Osteoblast (primary cell): ENCODE measurements around the gene GTPBP1. TPM values are rescaled to one million over a fixed set of nuclear protein-coding genes. Genes with fewer than 3 reads are reported as not detected.

Source experiments
- DNase-seq: peaks from one replicate; pipeline ENCODE4 v3.0.0; 2011; ENCODE audit warnings: low spot score, mixed read lengths; ENCODE audit not compliant: insufficient read length; ENCODE audit errors: missing footprints
- H2AFZ ChIP-seq: 2 replicates; pipeline ENCODE4 v1.6.0; 2011; ENCODE audit warnings: mild to moderate bottlenecking, low read length
- H3K27ac ChIP-seq: 2 replicates; pipeline ENCODE4 v1.5.1; 2011; ENCODE audit warnings: mild to moderate bottlenecking, low read depth, low read length, moderate library complexity
- H3K27me3 ChIP-seq: 2 replicates; pipeline ENCODE4 v1.6.0; 2012; ENCODE audit warnings: mild to moderate bottlenecking, control low read depth, inconsistent platforms, low read length, moderate library complexity; ENCODE audit not compliant: insufficient read depth
- H3K36me3 ChIP-seq: 2 replicates; pipeline ENCODE4 v1.5.1; 2011; ENCODE audit warnings: mild to moderate bottlenecking, low read length, control low read depth, moderate library complexity; ENCODE audit not compliant: insufficient read depth
- H3K4me1 ChIP-seq: 2 replicates; pipeline ENCODE4 v1.5.1; 2011; ENCODE audit warnings: mild to moderate bottlenecking, low read length, control low read depth, moderate library complexity; ENCODE audit not compliant: insufficient read depth
- H3K4me2 ChIP-seq: 2 replicates; pipeline ENCODE4 v1.6.0; 2011; ENCODE audit warnings: mild to moderate bottlenecking, low read length; ENCODE audit not compliant: insufficient read depth
- H3K4me3 ChIP-seq: fragments of 200-600 bp; sonication (generic); 3 replicates; pipeline ENCODE4 v1.5.1; 2012; ENCODE audit warnings: mild to moderate bottlenecking, low read length, inconsistent platforms; ENCODE audit not compliant: insufficient read depth
- H3K79me2 ChIP-seq: 2 replicates; pipeline ENCODE4 v1.6.0; 2012; ENCODE audit warnings: mild to moderate bottlenecking, low read length, control low read depth, inconsistent platforms; ENCODE audit not compliant: insufficient read depth
- H3K9me3 ChIP-seq: 2 replicates; pipeline ENCODE4 v1.5.1; 2011; ENCODE audit warnings: low read depth, low read length, control low read depth
- H4K20me1 ChIP-seq: 2 replicates; pipeline ENCODE4 v1.6.0; 2012; ENCODE audit warnings: mild to moderate bottlenecking, low read length, control low read depth; ENCODE audit not compliant: insufficient read depth
- total RNA-seq: library from RNA; depleted of rRNA; stranded (reverse); fragments of >200 nt; gene quantifications from 2 replicates; pipeline ENCODE4 v1.2.3, GENCODE V29; 2012
- TF ChIP-seq, protein P1 (sequence below): IDR thresholded peaks from 2 replicates; pipeline ENCODE4 v1.5.1; 2011; ENCODE audit warnings: mild to moderate bottlenecking, low read depth, low read length, moderate library complexity; ENCODE audit errors: extremely low read depth

The GTPBP1 gene
- total RNA-seq, 1 donor = 34.7 TPM

DNA sequence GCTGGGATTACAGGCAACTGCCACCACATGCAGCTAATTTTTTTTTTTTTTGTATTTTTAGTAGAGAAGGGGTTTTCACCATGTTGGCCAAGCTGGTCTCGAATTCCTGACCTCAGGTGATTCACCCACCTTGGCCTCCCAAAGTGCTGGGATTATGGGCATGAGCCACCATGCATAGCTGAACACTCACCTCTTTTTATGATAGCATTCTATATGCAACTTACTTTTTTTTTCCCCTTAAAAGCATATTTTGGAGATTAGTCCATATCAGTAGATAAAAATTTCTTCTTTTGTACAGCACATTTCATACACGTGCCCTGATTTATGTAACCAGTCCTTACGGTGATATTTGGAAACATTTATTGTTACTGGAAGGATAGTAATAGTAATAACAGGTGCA is 14.6 kb downstream of the GTPBP1 start:
- no peak for DNase-seq
- peaks cover 61% of the 10 kb centered on the region for H3K36me3 ChIP-seq
- H3K4me3 ChIP-seq = no peak overlapping the region
- no peak overlapping the region for H3K4me2 ChIP-seq
- no peaks in the 10 kb centered on the region for H3K9me3 ChIP-seq
- TF ChIP-seq, protein P1, sequence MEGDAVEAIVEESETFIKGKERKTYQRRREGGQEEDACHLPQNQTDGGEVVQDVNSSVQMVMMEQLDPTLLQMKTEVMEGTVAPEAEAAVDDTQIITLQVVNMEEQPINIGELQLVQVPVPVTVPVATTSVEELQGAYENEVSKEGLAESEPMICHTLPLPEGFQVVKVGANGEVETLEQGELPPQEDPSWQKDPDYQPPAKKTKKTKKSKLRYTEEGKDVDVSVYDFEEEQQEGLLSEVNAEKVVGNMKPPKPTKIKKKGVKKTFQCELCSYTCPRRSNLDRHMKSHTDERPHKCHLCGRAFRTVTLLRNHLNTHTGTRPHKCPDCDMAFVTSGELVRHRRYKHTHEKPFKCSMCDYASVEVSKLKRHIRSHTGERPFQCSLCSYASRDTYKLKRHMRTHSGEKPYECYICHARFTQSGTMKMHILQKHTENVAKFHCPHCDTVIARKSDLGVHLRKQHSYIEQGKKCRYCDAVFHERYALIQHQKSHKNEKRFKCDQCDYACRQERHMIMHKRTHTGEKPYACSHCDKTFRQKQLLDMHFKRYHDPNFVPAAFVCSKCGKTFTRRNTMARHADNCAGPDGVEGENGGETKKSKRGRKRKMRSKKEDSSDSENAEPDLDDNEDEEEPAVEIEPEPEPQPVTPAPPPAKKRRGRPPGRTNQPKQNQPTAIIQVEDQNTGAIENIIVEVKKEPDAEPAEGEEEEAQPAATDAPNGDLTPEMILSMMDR = no peak
- H2AFZ ChIP-seq = no peak overlapping the region
- peaks cover 36% of the 10 kb centered on the region for H3K79me2 ChIP-seq
- H3K27me3 ChIP-seq = no peaks in the 10 kb centered on the region
- H4K20me1 ChIP-seq = peaks cover 16% of the 10 kb centered on the region
- H3K27ac ChIP-seq = no peak overlapping the region
- peaks cover 13% of the 10 kb centered on the region for H3K4me1 ChIP-seq

DNA sequence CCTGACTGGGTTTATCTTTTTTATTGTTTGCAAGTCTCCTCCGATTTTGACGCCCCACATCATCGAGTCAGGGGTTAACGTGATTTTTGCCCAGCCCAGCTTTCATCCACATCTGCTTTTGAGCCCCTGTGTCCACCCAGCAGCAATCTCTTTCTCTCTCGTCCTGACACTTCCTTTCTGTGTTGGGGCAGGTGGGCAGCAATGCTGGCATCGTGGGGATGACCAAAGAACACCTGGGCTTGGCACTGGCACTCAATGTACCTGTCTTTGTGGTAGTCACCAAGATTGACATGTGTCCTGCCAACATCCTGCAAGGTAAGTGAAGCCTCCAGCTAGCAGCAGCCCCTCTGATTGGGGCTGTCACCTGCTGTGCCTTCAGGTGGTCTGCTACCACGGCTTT is 15.8 kb downstream of the GTPBP1 start:
- Histone ChIP-seq H2AFZ (no peak overlapping the region), H4K20me1 (peaks cover 15% of the 10 kb centered on the region), H3K27me3 (no peaks in the 10 kb centered on the region), H3K4me1 (peaks cover 13% of the 10 kb centered on the region), H3K27ac (no peak overlapping the region), H3K9me3 (no peaks in the 10 kb centered on the region), H3K4me2 (no peak overlapping the region), H3K79me2 (peaks cover 24% of the 10 kb centered on the region), H3K36me3 (peaks cover 67% of the 10 kb centered on the region), H3K4me3 (no peak overlapping the region)
- TF ChIP-seq, protein P1 = no peak
- no peak for DNase-seq

- TF ChIP-seq, protein P1 = no peak
- Histone ChIP-seq H3K36me3 (peaks cover 86% of the 10 kb centered on the region), H3K27me3 (no peaks in the 10 kb centered on the region), H2AFZ (no peak overlapping the region), H3K4me3 (no peak overlapping the region), H3K4me1 (no peaks in the 10 kb centered on the region), H3K4me2 (no peak overlapping the region), H4K20me1 (peaks cover 15% of the 10 kb centered on the region), H3K79me2 (peaks cover 13% of the 10 kb centered on the region), H3K9me3 (no peaks in the 10 kb centered on the region), H3K27ac (no peak overlapping the region)
- DNase-seq = no peak
Observed at GRCh38 chr22:38724176-38724575, 18.4 kb downstream of the GTPBP1 start.

DNA sequence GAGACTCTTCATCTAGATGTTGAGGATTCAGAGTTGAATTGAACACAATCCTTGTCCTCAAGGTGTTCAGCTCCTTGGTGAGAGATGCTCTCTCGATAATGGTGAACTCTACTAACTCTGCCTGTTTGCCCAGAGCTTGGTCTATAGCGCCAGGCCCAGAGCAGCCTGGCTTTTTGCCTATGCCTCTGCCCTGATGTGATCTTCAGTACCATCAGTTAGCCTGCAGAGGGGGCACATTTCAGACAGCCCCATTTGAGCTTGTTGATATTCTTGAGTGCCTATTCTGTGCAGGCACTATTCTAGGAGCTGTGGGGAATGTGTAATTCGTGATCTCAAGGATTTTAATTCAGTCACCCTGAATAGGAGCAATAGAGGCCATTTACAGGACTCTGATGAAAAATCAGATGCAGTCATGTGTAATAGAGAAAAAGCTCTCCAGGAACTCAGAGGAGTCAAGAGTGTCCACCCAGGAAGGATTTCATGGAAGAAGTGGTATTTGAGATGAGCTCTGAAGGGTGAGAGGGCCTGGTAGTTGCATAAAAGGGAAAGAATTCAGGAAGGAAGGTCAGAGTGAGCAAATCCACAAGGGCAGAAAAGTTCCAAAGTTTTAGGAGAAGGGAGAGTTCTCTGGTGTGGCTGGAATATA is 19.3 kb downstream of the GTPBP1 start:
- H3K4me1 ChIP-seq = no peaks in the 10 kb centered on the region
- H3K27me3 ChIP-seq = no peaks in the 10 kb centered on the region
- H3K4me3 ChIP-seq = no peak overlapping the region
- TF ChIP-seq, protein P1 = peak; percentile 69
- DNase-seq = peak; percentile 87
- no peak overlapping the region for H3K27ac ChIP-seq
- no peak overlapping the region for H3K4me2 ChIP-seq
- H3K79me2 ChIP-seq = peaks cover 10% of the 10 kb centered on the region
- peaks cover 94% of the 10 kb centered on the region for H3K36me3 ChIP-seq
- no peaks in the 10 kb centered on the region for H3K9me3 ChIP-seq
- no peak overlapping the region for H2AFZ ChIP-seq
- H4K20me1 ChIP-seq = peaks cover 15% of the 10 kb centered on the region
